RWPE2 (cell line): ENCODE measurements around the gene CHCHD10.

Experiments used
- ATAC-seq: fragments of 200-7000 bp; cut with Tn5 transposase; 3 replicates; pipeline ENCODE4 v1.9.1; 2021; ENCODE audit warnings: low read depth
- DNase-seq: peaks from one replicate; pipeline ENCODE4 v3.0.0-alpha.2; 2020; ENCODE audit warnings: low spot score
- H3K27ac ChIP-seq: fragments of 450-650 bp; 2 replicates; pipeline ENCODE4 v1.5.1; 2017; ENCODE audit warnings: mild to moderate bottlenecking; ENCODE audit not compliant: poor library complexity, severe bottlenecking
- H3K27me3 ChIP-seq: fragments of 250-450 bp; sonication (Bioruptor Pico); 2 replicates; pipeline ENCODE4 v1.5.1; 2021; ENCODE audit warnings: mild to moderate bottlenecking, moderate library complexity; ENCODE audit not compliant: insufficient read depth, poor library complexity, severe bottlenecking
- H3K36me3 ChIP-seq: fragments of 250-450 bp; sonication (Bioruptor Pico); 2 replicates; pipeline ENCODE4 v1.5.1; 2020; ENCODE audit warnings: low read depth, mild to moderate bottlenecking, moderate library complexity
- H3K4me1 ChIP-seq: fragments of 250-450 bp; sonication (Bioruptor Pico); 2 replicates; pipeline ENCODE4 v1.5.1; 2021; ENCODE audit warnings: mild to moderate bottlenecking, moderate library complexity; ENCODE audit not compliant: insufficient read depth, poor library complexity, severe bottlenecking
- H3K4me3 ChIP-seq: fragments of 250-450 bp; sonication (Bioruptor Pico); 2 replicates; pipeline ENCODE4 v1.5.1; 2021; ENCODE audit warnings: mild to moderate bottlenecking, moderate library complexity; ENCODE audit not compliant: severe bottlenecking
- H3K9me3 ChIP-seq: fragments of 250-450 bp; sonication (Bioruptor Pico); 2 replicates; pipeline ENCODE4 v1.5.1; 2021; ENCODE audit warnings: mild to moderate bottlenecking, moderate library complexity; ENCODE audit not compliant: severe bottlenecking
- TF ChIP-seq, protein P1 (sequence below): fragments of 450-650 bp; IDR thresholded peaks from one replicate; pipeline ENCODE4 v1.5.1; 2017; ENCODE audit warnings: mild to moderate bottlenecking, moderate library complexity; ENCODE audit not compliant: poor library complexity, severe bottlenecking

CHCHD10 gene

DNA sequence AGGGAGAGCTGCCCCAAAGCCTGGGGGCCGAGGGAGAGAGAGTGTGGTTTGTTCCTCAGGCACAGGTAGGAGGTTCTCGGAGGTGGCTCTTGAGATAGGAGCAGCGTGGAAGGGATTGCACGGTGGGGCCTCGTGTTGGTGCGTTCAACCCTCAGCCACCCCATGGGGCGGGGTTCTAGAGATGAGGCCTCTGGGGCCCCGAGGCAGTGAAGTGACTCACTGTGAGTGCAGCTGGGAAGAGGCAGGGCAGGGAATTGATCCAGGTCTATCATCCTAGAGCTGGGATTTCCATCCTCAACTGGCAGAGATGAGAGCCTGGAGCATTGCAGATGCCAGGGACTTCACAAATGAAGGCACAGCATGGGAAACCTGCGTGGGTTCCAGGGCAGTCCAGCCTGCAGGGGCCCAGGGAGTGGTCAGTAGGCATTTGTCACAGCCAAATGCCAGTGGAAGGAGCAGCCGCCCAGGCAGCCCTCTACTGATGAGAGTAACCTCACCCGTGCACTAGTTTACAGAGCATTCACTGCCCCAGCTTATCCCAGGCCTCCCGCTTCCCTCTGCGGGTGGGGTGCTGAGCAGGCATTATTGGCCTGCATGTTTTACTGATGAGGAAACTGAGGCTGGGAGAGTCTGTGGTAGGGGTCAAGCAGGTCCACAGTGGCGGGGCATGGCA, 13.9 kb upstream of the CHCHD10 start:
- DNase-seq (peak; percentile 89), ATAC-seq (peak; percentile 93)
- H3K36me3 ChIP-seq, result no peaks in the 10 kb centered on the region
- H3K9me3 ChIP-seq, result no peaks in the 10 kb centered on the region
- peaks cover 11% of the 10 kb centered on the region for H3K4me1 ChIP-seq
- H3K27ac ChIP-seq, result peak overlapping the region; percentile 17
- no peaks in the 10 kb centered on the region for H3K27me3 ChIP-seq
- H3K4me3 ChIP-seq, result no peak overlapping the region
- TF ChIP-seq, protein P1, sequence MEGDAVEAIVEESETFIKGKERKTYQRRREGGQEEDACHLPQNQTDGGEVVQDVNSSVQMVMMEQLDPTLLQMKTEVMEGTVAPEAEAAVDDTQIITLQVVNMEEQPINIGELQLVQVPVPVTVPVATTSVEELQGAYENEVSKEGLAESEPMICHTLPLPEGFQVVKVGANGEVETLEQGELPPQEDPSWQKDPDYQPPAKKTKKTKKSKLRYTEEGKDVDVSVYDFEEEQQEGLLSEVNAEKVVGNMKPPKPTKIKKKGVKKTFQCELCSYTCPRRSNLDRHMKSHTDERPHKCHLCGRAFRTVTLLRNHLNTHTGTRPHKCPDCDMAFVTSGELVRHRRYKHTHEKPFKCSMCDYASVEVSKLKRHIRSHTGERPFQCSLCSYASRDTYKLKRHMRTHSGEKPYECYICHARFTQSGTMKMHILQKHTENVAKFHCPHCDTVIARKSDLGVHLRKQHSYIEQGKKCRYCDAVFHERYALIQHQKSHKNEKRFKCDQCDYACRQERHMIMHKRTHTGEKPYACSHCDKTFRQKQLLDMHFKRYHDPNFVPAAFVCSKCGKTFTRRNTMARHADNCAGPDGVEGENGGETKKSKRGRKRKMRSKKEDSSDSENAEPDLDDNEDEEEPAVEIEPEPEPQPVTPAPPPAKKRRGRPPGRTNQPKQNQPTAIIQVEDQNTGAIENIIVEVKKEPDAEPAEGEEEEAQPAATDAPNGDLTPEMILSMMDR, result no peak

DNA sequence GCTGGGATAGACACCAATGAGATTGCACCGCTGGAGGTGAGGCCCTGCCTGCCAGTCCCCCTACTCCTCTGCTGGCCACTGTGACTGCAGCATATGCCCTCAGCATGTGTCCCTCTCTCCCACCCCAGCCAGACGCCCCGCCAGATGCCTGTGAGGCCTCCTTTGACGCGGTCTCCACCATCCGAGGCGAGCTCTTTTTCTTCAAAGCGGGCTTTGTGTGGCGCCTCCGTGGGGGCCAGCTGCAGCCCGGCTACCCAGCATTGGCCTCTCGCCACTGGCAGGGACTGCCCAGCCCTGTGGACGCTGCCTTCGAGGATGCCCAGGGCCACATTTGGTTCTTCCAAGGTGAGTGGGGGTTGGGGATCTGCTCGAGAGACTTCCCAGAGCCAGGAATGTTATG, 13.3 kb upstream of the CHCHD10 start:
- no peaks in the 10 kb centered on the region for H3K36me3 ChIP-seq
- H3K27me3 ChIP-seq, result no peaks in the 10 kb centered on the region
- TF ChIP-seq, protein P1, result no peak
- H3K27ac ChIP-seq, result peak overlapping the region; percentile 17
- H3K4me3 ChIP-seq, result no peak overlapping the region
- peaks cover 11% of the 10 kb centered on the region for H3K4me1 ChIP-seq
- no peak for ATAC-seq
- DNase-seq, result no peak
- H3K9me3 ChIP-seq, result no peaks in the 10 kb centered on the region

DNA sequence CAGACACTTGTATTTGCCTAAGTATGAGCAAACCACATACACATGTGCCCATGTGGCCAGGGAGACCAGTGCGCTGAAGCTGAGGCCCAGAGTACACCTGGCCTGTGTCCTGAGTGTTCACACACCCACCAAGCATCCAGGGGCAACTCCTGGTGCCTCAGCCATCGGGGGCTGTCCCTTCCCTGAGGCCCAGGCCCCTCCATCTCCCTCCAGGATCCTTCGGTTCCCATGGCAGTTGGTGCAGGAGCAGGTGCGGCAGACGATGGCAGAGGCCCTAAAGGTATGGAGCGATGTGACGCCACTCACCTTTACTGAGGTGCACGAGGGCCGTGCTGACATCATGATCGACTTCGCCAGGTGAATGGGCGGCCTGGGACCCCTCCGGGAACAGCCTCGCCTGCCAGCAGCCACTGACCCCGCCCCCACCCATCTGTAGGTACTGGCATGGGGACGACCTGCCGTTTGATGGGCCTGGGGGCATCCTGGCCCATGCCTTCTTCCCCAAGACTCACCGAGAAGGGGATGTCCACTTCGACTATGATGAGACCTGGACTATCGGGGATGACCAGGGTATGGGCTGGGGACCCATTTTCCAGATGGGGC, 12.5 kb upstream of the CHCHD10 start:
- Histone ChIP-seq H3K27ac (no peak overlapping the region), H3K27me3 (no peaks in the 10 kb centered on the region)
- ATAC-seq, result no peak

DNA sequence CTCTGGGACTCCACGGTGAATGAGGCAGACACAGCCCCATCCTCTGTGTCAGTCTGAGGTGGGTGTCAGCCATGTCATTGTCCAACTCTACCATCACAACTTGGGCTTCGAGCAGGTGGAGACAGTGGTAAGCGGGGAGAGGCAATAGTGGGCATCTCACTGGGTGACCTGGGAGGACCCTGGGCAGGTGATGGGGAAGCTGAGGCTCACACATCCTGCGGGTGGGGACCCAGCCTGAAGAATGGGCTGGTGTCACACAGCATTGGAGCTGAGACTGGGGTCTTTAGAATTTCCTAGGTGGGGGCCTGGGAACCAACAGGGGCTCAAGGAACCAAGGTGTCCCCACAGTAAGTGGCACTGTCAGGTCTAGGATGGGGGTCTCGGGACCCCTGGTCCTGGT, 12.0 kb upstream of the CHCHD10 start:
- DNase-seq (no peak), ATAC-seq (no peak)
- no peak overlapping the region for H3K27ac ChIP-seq
- H3K9me3 ChIP-seq, result no peaks in the 10 kb centered on the region
- H3K36me3 ChIP-seq, result no peaks in the 10 kb centered on the region
- peaks cover 11% of the 10 kb centered on the region for H3K4me1 ChIP-seq
- no peaks in the 10 kb centered on the region for H3K27me3 ChIP-seq
- TF ChIP-seq, protein P1, result no peak
- no peak overlapping the region for H3K4me3 ChIP-seq

More for the DNA sequence above, 12.5 kb upstream of the CHCHD10 start:
- Histone ChIP-seq H3K9me3 (no peaks in the 10 kb centered on the region), H3K4me3 (no peak overlapping the region), H3K4me1 (peaks cover 11% of the 10 kb centered on the region), H3K36me3 (no peaks in the 10 kb centered on the region)
- DNase-seq, result no peak
- TF ChIP-seq, protein P1, result no peak

DNA sequence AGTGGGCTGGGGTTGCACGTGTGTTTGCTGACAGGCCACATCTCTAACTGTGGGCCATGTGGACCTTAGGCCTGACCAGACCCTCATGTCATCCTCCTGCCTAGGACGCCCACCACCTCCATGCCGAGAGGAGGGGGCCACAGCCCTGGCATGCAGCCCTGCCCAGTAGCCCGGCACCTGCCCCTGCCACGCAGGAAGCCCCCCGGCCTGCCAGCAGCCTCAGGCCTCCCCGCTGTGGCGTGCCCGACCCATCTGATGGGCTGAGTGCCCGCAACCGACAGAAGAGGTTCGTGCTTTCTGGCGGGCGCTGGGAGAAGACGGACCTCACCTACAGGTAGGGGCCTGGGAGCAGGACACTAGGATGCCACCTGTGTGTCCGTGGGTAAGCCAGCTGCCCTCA, 11.3 kb upstream of the CHCHD10 start:
- Histone ChIP-seq H3K9me3 (no peaks in the 10 kb centered on the region), H3K4me1 (peaks cover 11% of the 10 kb centered on the region), H3K36me3 (no peaks in the 10 kb centered on the region), H3K4me3 (no peak overlapping the region), H3K27ac (no peak overlapping the region), H3K27me3 (no peaks in the 10 kb centered on the region)
- TF ChIP-seq, protein P1, result no peak
- DNase-seq (no peak), ATAC-seq (no peak)
